Activated CD4-positive, alpha-beta T cell treated with anti-CD3 and anti-CD28 coated beads, Interleukin-2, amount 50 U/mL, for 48 hours (primary cell): ENCODE data around the gene MYADML2.

Experiments used
- DNase-seq, 2 experiments: peaks; one replicate each; pipeline ENCODE4 v3.0.0-alpha.2; 2020

MYADML2 gene

GRCh38 chr17:81935709-81936084 lies 11.3 kb downstream of the MYADML2 start:
- DNase-seq: no peak

- DNase-seq: no peak
Measured at GRCh38 chr17:81934850-81935708, 12.0 kb downstream of the MYADML2 start.

GRCh38 chr17:81934098-81934757 lies 12.8 kb downstream of the MYADML2 start:
- no peak for DNase-seq

- DNase-seq: no peak
Measured at GRCh38 chr17:81933178-81933699, 13.8 kb downstream of the MYADML2 start.

GRCh38 chr17:81932333-81932983 lies 14.6 kb downstream of the MYADML2 start:
- no peak for DNase-seq

GRCh38 chr17:81931557-81932332 lies 15.3 kb downstream of the MYADML2 start:
- DNase-seq: no peak

GRCh38 chr17:81931189-81931556 lies 15.9 kb downstream of the MYADML2 start:
- no peak for DNase-seq

- DNase-seq: no peak
Measured at GRCh38 chr17:81930142-81931125, 16.6 kb downstream of the MYADML2 start.

- no peak for DNase-seq
Measured at GRCh38 chr17:81929253-81930141, 17.5 kb downstream of the MYADML2 start.

GRCh38 chr17:81928544-81929252 lies 18.3 kb downstream of the MYADML2 start:
- no peak for DNase-seq

GRCh38 chr17:81927653-81928543 lies 19.1 kb downstream of the MYADML2 start, which contains the start of gene MAFG:
TSS of gene MAFG (minus strand) at chr17:81927735. CDS start at chr17:81923185, 4,550 bp downstream.
- peak; percentile 88 to 89 for DNase-seq

GRCh38 chr17:81927152-81927652 lies 19.8 kb downstream of the MYADML2 start:
- no peak for DNase-seq

GRCh38 chr17:81926451-81927151 lies 20.4 kb downstream of the MYADML2 start:
- DNase-seq: peak; percentile 69 to 75

GRCh38 chr17:81925860-81926450 lies 21.1 kb downstream of the MYADML2 start:
- no peak for DNase-seq

- DNase-seq: no peak
Measured at GRCh38 chr17:81924557-81925532, 22.2 kb downstream of the MYADML2 start.
